ENCODE data around the gene DNAH3. TPM values are rescaled to one million over a fixed set of nuclear protein-coding genes. Genes with fewer than 3 reads are reported as not detected.

DNAH3 gene
- total RNA-seq, 1 donor from 2014 or later = 1.0 TPM

DNA sequence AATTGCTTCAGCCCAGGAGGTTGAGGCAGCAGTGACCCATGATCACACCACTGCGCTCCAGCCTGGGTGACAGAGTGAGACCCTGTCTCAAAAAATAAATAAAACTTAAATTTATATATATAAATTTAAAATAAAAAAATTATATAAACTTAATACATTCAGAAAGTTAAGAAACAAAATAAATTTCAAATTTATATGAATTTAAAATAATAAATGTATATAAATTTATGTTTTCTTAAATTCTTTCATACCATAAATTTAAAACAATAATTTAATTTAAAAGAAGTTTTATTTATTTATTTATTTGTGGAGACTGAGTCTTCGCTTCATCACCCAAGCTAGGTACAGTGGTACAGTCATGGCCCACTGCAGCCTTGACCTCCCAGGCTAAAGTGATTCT is 229.8 kb downstream of the DNAH3 start:
- Histone ChIP-seq H3K4me3 (ENCODE audit: low read length in 3 of 3) (no peak overlapping the region), H3K9ac (ENCODE audit: low read depth in 1 of 3, low read length in 3 of 3) (no peak overlapping the region), H3K27ac (ENCODE audit: low read depth, low read length) (no peak overlapping the region), H3K4me1 (ENCODE audit: control insufficient read depth in 3 of 3, insufficient read depth in 3 of 3, low read length in 3 of 3) (peaks cover 4 to 7% (median 4%) of the 10 kb centered on the region in 3 donors), H3K9me3 (ENCODE audit: control insufficient read depth in 3 of 3, low read length in 3 of 3) (no peaks in the 10 kb centered on the region), H3K27me3 (ENCODE audit: control insufficient read depth in 3 of 3, insufficient read depth in 3 of 3, low read length in 3 of 3) (no peaks in the 10 kb centered on the region), H3K36me3 (ENCODE audit: control insufficient read depth in 3 of 3, insufficient read depth in 3 of 3, low read length in 3 of 3) (peaks cover 0 to 7% (median 6%) of the 10 kb centered on the region in 3 donors)

DNA sequence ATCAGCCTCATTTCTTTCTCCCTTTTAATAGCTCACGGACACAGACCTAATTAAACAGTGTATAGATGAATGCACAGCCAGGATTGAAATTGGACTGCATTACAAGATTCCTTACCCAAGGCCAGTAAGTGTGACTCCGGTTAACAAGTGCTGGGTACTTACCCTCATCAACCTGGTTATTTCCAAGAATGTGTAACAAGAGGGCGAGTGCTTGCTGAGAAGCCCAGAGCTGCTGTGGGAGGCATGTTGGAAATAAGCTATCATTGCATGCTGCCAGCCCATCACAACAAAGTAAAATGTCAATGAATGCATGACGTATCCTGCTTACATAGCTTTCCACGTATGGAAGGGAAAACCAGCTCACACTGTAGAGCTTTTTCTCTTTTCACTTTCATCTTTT is 230.6 kb downstream of the DNAH3 start:
- H3K27ac ChIP-seq (ENCODE audit: low read depth, low read length) = no peak overlapping the region
- no peak overlapping the region for H3K9ac ChIP-seq (ENCODE audit: low read depth in 1 of 3, low read length in 3 of 3)
- H3K27me3 ChIP-seq (ENCODE audit: control insufficient read depth in 3 of 3, insufficient read depth in 3 of 3, low read length in 3 of 3) = no peaks in the 10 kb centered on the region
- H3K4me3 ChIP-seq (ENCODE audit: low read length in 3 of 3) = no peak overlapping the region
- H3K4me1 ChIP-seq (ENCODE audit: control insufficient read depth in 3 of 3, insufficient read depth in 3 of 3, low read length in 3 of 3) = peaks cover 4 to 7% (median 4%) of the 10 kb centered on the region in 3 donors
- H3K9me3 ChIP-seq (ENCODE audit: control insufficient read depth in 3 of 3, low read length in 3 of 3) = no peaks in the 10 kb centered on the region
- peaks cover 0 to 7% (median 6%) of the 10 kb centered on the region in 3 donors for H3K36me3 ChIP-seq (ENCODE audit: control insufficient read depth in 3 of 3, insufficient read depth in 3 of 3, low read length in 3 of 3)

DNA sequence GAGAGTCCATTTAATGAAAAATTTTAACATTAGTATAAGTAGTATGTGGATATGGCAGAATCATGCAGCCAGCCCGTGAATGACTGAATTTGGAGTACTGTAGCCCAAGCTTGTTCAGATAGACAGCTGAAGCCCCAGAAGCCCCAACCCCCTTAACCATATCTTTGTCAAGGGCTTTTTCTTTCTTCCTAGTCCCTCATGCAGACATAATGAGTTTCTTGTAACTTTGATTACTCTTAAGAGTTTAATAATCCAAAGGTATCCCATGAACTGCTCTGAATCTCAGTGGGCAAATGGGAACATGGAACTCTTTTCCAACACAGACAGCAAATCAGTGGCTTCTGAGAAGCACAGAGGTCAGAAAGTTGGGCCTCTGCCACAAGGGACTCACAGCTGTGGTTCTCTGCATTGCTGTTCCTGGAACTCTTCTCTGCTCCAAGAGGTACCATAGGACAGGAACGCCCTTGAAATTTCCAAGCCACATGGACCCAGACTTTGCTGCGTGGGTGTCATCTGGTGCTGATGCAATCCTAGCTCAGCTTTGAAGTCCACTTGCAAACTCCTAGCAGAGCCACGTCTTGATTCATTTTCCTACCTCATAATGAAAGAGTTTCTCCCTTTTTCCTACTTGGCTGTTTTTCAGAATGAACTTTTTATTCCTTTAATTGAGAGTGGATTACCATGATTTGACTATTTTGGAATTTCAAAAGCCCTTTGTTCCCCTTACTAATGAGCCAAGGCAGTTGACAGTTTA is 232.0 kb downstream of the DNAH3 start:
- Histone ChIP-seq H3K4me3 (ENCODE audit: low read length in 3 of 3) (no peak overlapping the region), H3K36me3 (ENCODE audit: control insufficient read depth in 3 of 3, insufficient read depth in 3 of 3, low read length in 3 of 3) (peaks cover 0 to 6% (median 3%) of the 10 kb centered on the region in 3 donors), H3K4me1 (ENCODE audit: control insufficient read depth in 3 of 3, insufficient read depth in 3 of 3, low read length in 3 of 3) (peaks cover 4 to 7% (median 4%) of the 10 kb centered on the region in 3 donors), H3K27me3 (ENCODE audit: control insufficient read depth in 3 of 3, insufficient read depth in 3 of 3, low read length in 3 of 3) (no peaks in the 10 kb centered on the region), H3K27ac (ENCODE audit: low read depth, low read length) (no peak overlapping the region), H3K9me3 (ENCODE audit: control insufficient read depth in 3 of 3, low read length in 3 of 3) (no peaks in the 10 kb centered on the region), H3K9ac (ENCODE audit: low read depth in 1 of 3, low read length in 3 of 3) (peak overlapping the region in 1 of 3 donors; percentile 10)

DNA sequence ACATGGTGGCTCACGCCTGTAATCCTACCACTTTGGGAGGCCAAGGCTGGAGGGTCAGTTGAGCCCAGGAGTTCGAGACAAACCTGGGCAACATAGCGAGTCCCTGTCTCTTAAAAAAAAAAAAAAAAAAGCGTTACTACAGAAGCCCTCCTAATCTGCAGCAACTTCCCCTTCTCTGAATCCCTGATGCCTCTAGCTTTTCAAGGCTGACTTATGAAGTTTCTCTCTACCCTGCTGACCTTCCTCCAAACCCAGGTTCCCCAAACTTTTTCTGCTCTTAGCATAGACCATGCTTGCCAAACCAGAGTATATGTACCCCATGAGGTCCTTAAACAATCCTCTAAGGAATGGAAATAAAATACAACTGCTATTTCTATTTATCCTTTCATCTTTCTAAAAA is 233.7 kb downstream of the DNAH3 start:
- no peak overlapping the region for H3K27ac ChIP-seq (ENCODE audit: low read depth, low read length)
- no peak overlapping the region for H3K9ac ChIP-seq (ENCODE audit: low read depth in 1 of 3, low read length in 3 of 3)
- H3K27me3 ChIP-seq (ENCODE audit: control insufficient read depth in 3 of 3, insufficient read depth in 3 of 3, low read length in 3 of 3) = no peaks in the 10 kb centered on the region
- H3K4me3 ChIP-seq (ENCODE audit: low read length in 3 of 3) = no peak overlapping the region
- peaks cover 4 to 10% (median 7%) of the 10 kb centered on the region in 3 donors for H3K4me1 ChIP-seq (ENCODE audit: control insufficient read depth in 3 of 3, insufficient read depth in 3 of 3, low read length in 3 of 3)
- H3K9me3 ChIP-seq (ENCODE audit: control insufficient read depth in 3 of 3, low read length in 3 of 3) = no peaks in the 10 kb centered on the region
- peaks cover 0 to 3% (median 3%) of the 10 kb centered on the region in 3 donors for H3K36me3 ChIP-seq (ENCODE audit: control insufficient read depth in 3 of 3, insufficient read depth in 3 of 3, low read length in 3 of 3)

DNA sequence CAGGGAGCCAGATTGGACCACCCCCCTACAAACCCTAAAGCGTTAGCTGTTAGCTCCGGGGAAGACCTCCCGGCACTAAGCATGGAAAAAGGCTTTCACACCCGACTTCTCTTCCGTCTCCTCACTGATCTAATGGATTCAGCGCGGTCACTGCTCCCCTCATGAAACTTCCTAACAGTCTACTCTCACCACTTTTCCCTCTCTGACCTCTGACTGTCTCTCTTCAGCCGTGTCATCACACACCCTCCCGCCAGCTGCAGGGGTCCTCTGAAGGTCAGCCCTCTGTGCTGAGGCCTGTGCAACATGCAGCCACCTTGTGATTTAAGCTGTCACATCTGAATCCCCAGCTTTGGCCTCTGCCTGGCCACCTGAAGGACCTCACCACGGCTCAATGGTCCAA is 234.4 kb downstream of the DNAH3 start:
- Histone ChIP-seq H3K36me3 (ENCODE audit: control insufficient read depth in 3 of 3, insufficient read depth in 3 of 3, low read length in 3 of 3) (peaks cover 0 to 3% (median 3%) of the 10 kb centered on the region in 3 donors), H3K27ac (ENCODE audit: low read depth, low read length) (no peak overlapping the region), H3K4me1 (ENCODE audit: control insufficient read depth in 3 of 3, insufficient read depth in 3 of 3, low read length in 3 of 3) (peaks cover 5 to 12% (median 7%) of the 10 kb centered on the region in 3 donors), H3K9me3 (ENCODE audit: control insufficient read depth in 3 of 3, low read length in 3 of 3) (no peaks in the 10 kb centered on the region), H3K27me3 (ENCODE audit: control insufficient read depth in 3 of 3, insufficient read depth in 3 of 3, low read length in 3 of 3) (no peaks in the 10 kb centered on the region), H3K9ac (ENCODE audit: low read depth in 1 of 3, low read length in 3 of 3) (no peak overlapping the region), H3K4me3 (ENCODE audit: low read length in 3 of 3) (no peak overlapping the region)

DNA sequence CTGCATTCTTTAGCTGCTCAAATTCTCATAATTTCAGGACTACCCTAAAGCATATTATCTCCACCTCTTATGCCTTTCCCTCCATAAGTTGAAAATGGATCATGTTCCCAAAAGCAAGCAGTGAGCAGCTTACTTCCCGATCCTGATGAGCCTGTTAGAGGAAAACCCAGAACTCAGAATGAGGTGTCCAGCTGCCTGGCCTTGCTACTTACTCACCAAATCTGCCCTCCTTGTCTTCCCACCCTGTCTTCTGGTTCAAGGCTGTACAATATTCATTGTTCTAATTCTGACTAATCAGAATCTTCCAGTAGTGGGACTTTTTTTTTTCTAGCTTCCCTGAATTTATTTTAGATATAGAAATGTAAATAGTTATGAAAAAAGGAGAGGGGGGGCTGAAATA is 239.3 kb downstream of the DNAH3 start:
- Histone ChIP-seq H3K27ac (ENCODE audit: low read depth, low read length) (peak overlapping the region; percentile 54), H3K27me3 (ENCODE audit: control insufficient read depth in 3 of 3, insufficient read depth in 3 of 3, low read length in 3 of 3) (no peaks in the 10 kb centered on the region), H3K4me3 (ENCODE audit: low read length in 3 of 3) (no peak overlapping the region), H3K4me1 (ENCODE audit: control insufficient read depth in 3 of 3, insufficient read depth in 3 of 3, low read length in 3 of 3) (peaks cover 15 to 20% (median 18%) of the 10 kb centered on the region in 3 donors), H3K36me3 (ENCODE audit: control insufficient read depth in 3 of 3, insufficient read depth in 3 of 3, low read length in 3 of 3) (no peaks in the 10 kb centered on the region), H3K9me3 (ENCODE audit: control insufficient read depth in 3 of 3, low read length in 3 of 3) (no peaks in the 10 kb centered on the region), H3K9ac (ENCODE audit: low read depth in 1 of 3, low read length in 3 of 3) (peak overlapping the region in 1 of 3 donors; percentile 2)

DNA sequence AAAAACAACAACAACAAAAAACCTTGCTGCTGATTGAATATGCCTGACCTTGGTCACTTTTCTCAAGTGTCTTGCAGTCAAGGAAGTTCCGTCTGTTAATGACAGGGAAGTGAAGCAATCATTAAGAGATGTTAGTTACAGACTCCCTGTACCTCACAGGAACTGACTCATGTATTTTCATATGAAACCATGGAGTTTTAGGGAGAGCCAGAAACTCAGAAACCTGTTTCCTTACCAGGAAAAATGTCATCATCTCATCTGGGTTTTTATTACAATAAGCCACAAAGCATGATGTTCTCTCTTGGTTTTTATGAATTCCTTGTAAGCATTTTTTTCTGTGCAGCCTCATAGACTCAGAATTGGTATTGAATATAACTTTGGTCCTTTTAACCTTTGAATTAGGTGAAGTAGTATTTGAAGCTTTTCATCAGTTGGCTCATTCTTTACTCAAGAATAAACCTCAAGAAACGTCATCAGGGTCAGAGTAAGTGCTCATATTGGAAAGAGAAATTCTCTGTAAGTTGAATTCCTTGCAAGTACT is 239.8 kb downstream of the DNAH3 start:
- H3K4me3 ChIP-seq (ENCODE audit: low read length in 3 of 3) = no peak overlapping the region
- peaks cover 20 to 26% (median 23%) of the 10 kb centered on the region in 3 donors for H3K4me1 ChIP-seq (ENCODE audit: control insufficient read depth in 3 of 3, insufficient read depth in 3 of 3, low read length in 3 of 3)
- no peaks in the 10 kb centered on the region for H3K9me3 ChIP-seq (ENCODE audit: control insufficient read depth in 3 of 3, low read length in 3 of 3)
- H3K27me3 ChIP-seq (ENCODE audit: control insufficient read depth in 3 of 3, insufficient read depth in 3 of 3, low read length in 3 of 3) = no peaks in the 10 kb centered on the region
- H3K9ac ChIP-seq (ENCODE audit: low read depth in 1 of 3, low read length in 3 of 3) = no peak overlapping the region
- H3K27ac ChIP-seq (ENCODE audit: low read depth, low read length) = peak overlapping the region; percentile 54
- H3K36me3 ChIP-seq (ENCODE audit: control insufficient read depth in 3 of 3, insufficient read depth in 3 of 3, low read length in 3 of 3) = no peaks in the 10 kb centered on the region

DNA sequence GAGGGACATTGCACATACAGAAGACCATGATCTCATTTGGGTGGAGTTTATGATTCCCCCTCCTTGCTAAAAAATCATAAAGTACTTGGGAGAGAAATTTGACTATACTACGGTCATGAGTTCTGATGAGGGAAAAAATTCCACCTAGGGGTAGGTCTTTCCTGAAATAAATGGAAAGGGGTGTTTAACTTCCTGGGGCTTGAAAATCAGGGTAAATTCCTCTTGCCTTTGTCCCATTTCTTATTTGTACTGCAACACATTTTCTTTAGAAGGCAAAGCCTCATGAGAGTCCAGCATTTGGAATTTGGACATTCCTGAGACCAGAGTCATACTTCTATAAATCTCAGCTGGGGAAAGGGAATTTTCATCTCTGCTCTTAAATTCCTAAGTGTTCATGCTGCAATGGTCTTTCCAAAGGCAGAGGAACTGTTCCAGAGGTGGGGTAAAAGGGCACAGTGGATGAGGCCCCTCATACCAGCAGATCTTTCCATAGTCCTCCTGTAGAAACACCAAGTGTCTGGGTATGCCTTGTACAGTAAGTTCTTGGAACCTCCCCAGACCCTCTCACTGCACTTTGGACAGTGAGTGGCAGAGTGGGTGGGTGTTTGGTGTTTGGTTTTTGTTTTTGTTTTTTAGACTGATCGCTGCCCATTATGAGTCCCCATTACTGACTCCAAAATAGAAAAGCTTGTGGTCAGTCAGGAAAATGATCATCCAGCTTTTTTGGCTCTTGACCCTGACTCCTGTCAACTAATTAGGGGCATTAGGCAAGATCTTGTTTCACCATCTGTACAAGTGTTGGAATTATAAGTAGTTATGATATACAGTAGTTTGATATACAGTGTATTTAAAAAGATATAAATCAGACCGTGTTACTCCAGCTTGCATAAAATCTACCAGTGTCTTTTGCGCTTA is 244.0 kb downstream of the DNAH3 start:
- H3K36me3 ChIP-seq (ENCODE audit: control insufficient read depth in 3 of 3, insufficient read depth in 3 of 3, low read length in 3 of 3) = peaks cover 0 to 1% (median 0%) of the 10 kb centered on the region in 3 donors
- peaks cover 35 to 61% (median 55%) of the 10 kb centered on the region in 3 donors for H3K4me1 ChIP-seq (ENCODE audit: control insufficient read depth in 3 of 3, insufficient read depth in 3 of 3, low read length in 3 of 3)
- H3K4me3 ChIP-seq (ENCODE audit: low read length in 3 of 3) = no peak overlapping the region
- H3K9me3 ChIP-seq (ENCODE audit: control insufficient read depth in 3 of 3, low read length in 3 of 3) = no peaks in the 10 kb centered on the region
- no peaks in the 10 kb centered on the region for H3K27me3 ChIP-seq (ENCODE audit: control insufficient read depth in 3 of 3, insufficient read depth in 3 of 3, low read length in 3 of 3)
- H3K27ac ChIP-seq (ENCODE audit: low read depth, low read length) = peak overlapping the region; percentile 81
- H3K9ac ChIP-seq (ENCODE audit: low read depth in 1 of 3, low read length in 3 of 3) = peak overlapping the region in 2 of 3 donors; percentile 34 to 48

DNA sequence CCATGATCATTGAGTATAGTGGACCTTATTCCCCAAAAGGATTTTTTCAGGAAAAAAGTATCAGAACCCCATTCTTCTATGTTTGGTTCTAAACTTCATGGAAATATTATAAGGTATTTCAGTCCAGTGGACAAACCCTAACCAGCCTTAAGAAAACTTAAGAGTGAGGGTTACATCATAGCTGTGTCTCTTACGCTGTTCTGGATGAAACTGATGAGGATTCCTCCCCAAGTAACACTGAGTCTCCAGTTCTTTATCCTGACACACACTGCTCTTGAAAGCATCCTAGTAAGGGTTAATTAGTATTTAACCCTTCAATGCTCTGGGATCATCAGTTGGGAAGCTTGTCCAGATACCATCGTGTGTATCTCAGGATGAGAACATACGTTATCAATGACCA is 245.1 kb downstream of the DNAH3 start:
- Histone ChIP-seq H3K9ac (ENCODE audit: low read depth in 1 of 3, low read length in 3 of 3) (peak overlapping the region in 1 of 3 donors; percentile 28), H3K27me3 (ENCODE audit: control insufficient read depth in 3 of 3, insufficient read depth in 3 of 3, low read length in 3 of 3) (no peaks in the 10 kb centered on the region), H3K4me1 (ENCODE audit: control insufficient read depth in 3 of 3, insufficient read depth in 3 of 3, low read length in 3 of 3) (peaks cover 37 to 63% (median 54%) of the 10 kb centered on the region in 3 donors)

More for the DNA sequence above, 245.1 kb downstream of the DNAH3 start:
- H3K36me3 ChIP-seq (ENCODE audit: control insufficient read depth in 3 of 3, insufficient read depth in 3 of 3, low read length in 3 of 3) = peaks cover 0 to 1% (median 0%) of the 10 kb centered on the region in 3 donors
- H3K4me3 ChIP-seq (ENCODE audit: low read length in 3 of 3) = no peak overlapping the region
- no peaks in the 10 kb centered on the region for H3K9me3 ChIP-seq (ENCODE audit: control insufficient read depth in 3 of 3, low read length in 3 of 3)
- peak overlapping the region; percentile 81 for H3K27ac ChIP-seq (ENCODE audit: low read depth, low read length)
